ENCODE data around the gene ZP3. TPM values are rescaled to one million over a fixed set of nuclear protein-coding genes. Genes with fewer than 3 reads are reported as not detected.

ZP3 gene
- total RNA-seq, 1 experiment from 2014 or later: 5.6 TPM

GRCh38 chr7:76427635-76428034 lies 2.9 kb downstream of the ZP3 start:
- no peaks in the 10 kb centered on the region for H3K36me3 Mint-ChIP-seq (ENCODE audit: insufficient read depth, unreplicated experiment)
- no peak overlapping the region for H3K4me3 Mint-ChIP-seq (ENCODE audit: unreplicated experiment)
- no TSS peak for BruUV-seq (replicated peaks)
- POLR2A ChIA-PET: interaction anchor here (0.6 to 1.1 kb wide), 3 partner anchors 35 to 70 kb away, joined by 3 read pairs; no protein-coding TSS in a partner anchor
- no peak for TF ChIP-seq CTCF (IDR thresholded peaks at IDR 0.05; ENCODE audit: unreplicated experiment)
- CTCF ChIA-PET: no interaction called here
- H3K4me1 Mint-ChIP-seq (ENCODE audit: insufficient read depth, unreplicated experiment): peaks cover 16% of the 10 kb centered on the region
- DNase-seq (ENCODE audit: unreplicated experiment): no peak
- intact Hi-C loops (cut with micrococcal nuclease): no loop called here
- no peaks in the 10 kb centered on the region for H3K27me3 Mint-ChIP-seq (ENCODE audit: insufficient read depth, unreplicated experiment)
- H3K9me3 Mint-ChIP-seq (ENCODE audit: unreplicated experiment): no peaks in the 10 kb centered on the region
- no peak overlapping the region for H3K27ac Mint-ChIP-seq (ENCODE audit: low read depth, unreplicated experiment)

- Mint-ChIP-seq H3K9me3 (ENCODE audit: unreplicated experiment) (no peaks in the 10 kb centered on the region), H3K27me3 (ENCODE audit: insufficient read depth, unreplicated experiment) (no peaks in the 10 kb centered on the region), H3K4me3 (ENCODE audit: unreplicated experiment) (no peak overlapping the region), H3K36me3 (ENCODE audit: insufficient read depth, unreplicated experiment) (no peaks in the 10 kb centered on the region), H3K27ac (ENCODE audit: low read depth, unreplicated experiment) (no peak overlapping the region), H3K4me1 (ENCODE audit: insufficient read depth, unreplicated experiment) (peaks cover 9% of the 10 kb centered on the region)
- intact Hi-C loops (cut with micrococcal nuclease): no loop called here
- no TSS peak for BruUV-seq (replicated peaks)
- CTCF ChIA-PET: no interaction called here
- no peak for DNase-seq (ENCODE audit: unreplicated experiment)
- POLR2A ChIA-PET: interaction anchor here (0.6 to 1.1 kb wide), 2 partner anchors 36 to 67 kb away, joined by 3 read pairs; no protein-coding TSS in a partner anchor
- no peak for TF ChIP-seq CTCF (IDR thresholded peaks at IDR 0.05; ENCODE audit: unreplicated experiment)
Observed at GRCh38 chr7:76428149-76428823, 3.5 kb downstream of the ZP3 start.

- no peak for TF ChIP-seq CTCF (IDR thresholded peaks at IDR 0.05; ENCODE audit: unreplicated experiment)
- intact Hi-C loops (cut with micrococcal nuclease): no loop called here
- ChIA-PET POLR2A (no interaction called here), CTCF (no interaction called here)
- no peak for DNase-seq (ENCODE audit: unreplicated experiment)
- no peaks in the 10 kb centered on the region for H3K9me3 Mint-ChIP-seq (ENCODE audit: unreplicated experiment)
- no peak overlapping the region for H3K4me3 Mint-ChIP-seq (ENCODE audit: unreplicated experiment)
- BruUV-seq (replicated peaks): no TSS peak
- no peaks in the 10 kb centered on the region for H3K27me3 Mint-ChIP-seq (ENCODE audit: insufficient read depth, unreplicated experiment)
- no peaks in the 10 kb centered on the region for H3K36me3 Mint-ChIP-seq (ENCODE audit: insufficient read depth, unreplicated experiment)
- no peak overlapping the region for H3K27ac Mint-ChIP-seq (ENCODE audit: low read depth, unreplicated experiment)
- peaks cover under 1% of the 10 kb centered on the region for H3K4me1 Mint-ChIP-seq (ENCODE audit: insufficient read depth, unreplicated experiment)
Observed at GRCh38 chr7:76428868-76429805, 4.4 kb downstream of the ZP3 start.

GRCh38 chr7:76430211-76430610 lies 5.5 kb downstream of the ZP3 start:
- intact Hi-C loops (cut with micrococcal nuclease): no loop called here
- Mint-ChIP-seq H3K36me3 (ENCODE audit: insufficient read depth, unreplicated experiment) (peaks cover 4% of the 10 kb centered on the region), H3K27me3 (ENCODE audit: insufficient read depth, unreplicated experiment) (no peaks in the 10 kb centered on the region), H3K27ac (ENCODE audit: low read depth, unreplicated experiment) (no peak overlapping the region), H3K4me1 (ENCODE audit: insufficient read depth, unreplicated experiment) (no peaks in the 10 kb centered on the region), H3K4me3 (ENCODE audit: unreplicated experiment) (no peak overlapping the region), H3K9me3 (ENCODE audit: unreplicated experiment) (no peaks in the 10 kb centered on the region)
- ChIA-PET CTCF (no interaction called here), POLR2A (no interaction called here)
- no TSS peak for BruUV-seq (replicated peaks)
- no peak for DNase-seq (ENCODE audit: unreplicated experiment)
- no peak for TF ChIP-seq CTCF (IDR thresholded peaks at IDR 0.05; ENCODE audit: unreplicated experiment)
